SK-N-SH (cell line): ENCODE measurements around the gene TUT1. TPM values are rescaled to one million over a fixed set of nuclear protein-coding genes. Genes with fewer than 3 reads are reported as not detected.

ENCODE experiments used
- CTCF ChIA-PET: fragments of 300-600, 350-600 bp; formaldehyde crosslinking; extraction: SDS; loops from one replicate; lab custom pipeline; 2021; lab: Yijun Ruan, JAX
- POLR2A ChIA-PET: fragments of 350-600 bp; sonication (Branson Sonifier 250); formaldehyde crosslinking; extraction: SDS; loops from one replicate; lab custom pipeline; 2020; ENCODE audit warnings: antibody characterized with exemption, inconsistent platforms; lab: Yijun Ruan, JAX
- DNase-seq: peaks from one replicate; pipeline ENCODE4 v3.0.0; 2012
- H2AFZ ChIP-seq: fragments of 200-600 bp; sonication (generic); 2 replicates; pipeline ENCODE4 v1.8.1; 2016; ENCODE audit warnings: antibody characterized with exemption, mild to moderate bottlenecking, low read depth
- H3F3A ChIP-seq: fragments of 200-600 bp; sonication (generic); replicated peaks from 2 replicates; pipeline ENCODE3; 2016; ENCODE audit warnings: antibody characterized with exemption, mild to moderate bottlenecking; ENCODE audit not compliant: insufficient read depth
- H3K27ac ChIP-seq, 2 experiments: fragments of 200-500 bp in 1 of 2; fragments of 200-600 bp in 1 of 2; sonication (Bioruptor generic) in 1 of 2; sonication (generic), shearing (Covaris generic) in 1 of 2; 2 replicates each; pipeline versions ENCODE4 v1.5.1 to v1.6.1; 2014 to 2016; ENCODE audit warnings: low read depth in 2 of 2, inconsistent platforms in 1 of 2, low read length in 1 of 2, mild to moderate bottlenecking in 1 of 2, mixed read lengths in 1 of 2
- H3K27me3 ChIP-seq: fragments of 200-600 bp; sonication (generic), shearing (Covaris generic); 2 replicates; pipeline ENCODE4 v1.6.1; 2016; ENCODE audit warnings: mixed run types; ENCODE audit not compliant: insufficient read depth
- H3K36me3 ChIP-seq, 2 experiments: fragments of 200-500 bp in 1 of 2; fragments of 200-600 bp in 1 of 2; sonication (Bioruptor generic) in 1 of 2; sonication (generic) in 1 of 2; replicated peaks in 1 of 2; 2 replicates each; pipeline versions ENCODE3 to v1.5.1; 2014 to 2016; ENCODE audit warnings: low read length in 1 of 2, mild to moderate bottlenecking in 1 of 2; ENCODE audit not compliant: insufficient read depth in 2 of 2, control insufficient read depth in 1 of 2
- H3K4me1 ChIP-seq, 2 experiments: fragments of 200-500 bp in 1 of 2; fragments of 200-600 bp in 1 of 2; sonication (Bioruptor generic) in 1 of 2; sonication (generic), shearing (Covaris generic) in 1 of 2; 2 replicates each; pipeline versions ENCODE4 v1.5.1 to v1.6.1; 2014 to 2016; ENCODE audit warnings: low read depth in 1 of 2, low read length in 1 of 2, mixed run types in 1 of 2; ENCODE audit not compliant: insufficient read depth in 2 of 2, control insufficient read depth in 1 of 2
- H3K4me2 ChIP-seq: fragments of 200-600 bp; sonication (generic), shearing (Covaris generic); 2 replicates; pipeline ENCODE4 v1.6.1; 2017; ENCODE audit warnings: mixed run types
- H3K4me3 ChIP-seq, 2 experiments: fragments of 200-500 bp in 1 of 2; fragments of 200-600 bp in 1 of 2; sonication (Bioruptor generic) in 1 of 2; sonication (generic), shearing (Covaris generic) in 1 of 2; 2 replicates each; pipeline versions ENCODE4 v1.5.1 to v1.8.1; 2014 to 2016; ENCODE audit warnings: low read depth in 2 of 2, inconsistent platforms in 1 of 2, low read length in 1 of 2, mild to moderate bottlenecking in 1 of 2, mixed read lengths in 1 of 2, moderate library complexity in 1 of 2
- H3K79me2 ChIP-seq: fragments of 200-600 bp; sonication (generic); 2 replicates; pipeline ENCODE4 v1.8.1; 2017; ENCODE audit warnings: mild to moderate bottlenecking; ENCODE audit not compliant: insufficient read depth
- H3K9ac ChIP-seq: fragments of 200-600 bp; sonication (generic); 2 replicates; pipeline ENCODE4 v1.6.1; 2017; ENCODE audit warnings: mixed run types
- H3K9me2 ChIP-seq: fragments of 200-600 bp; sonication (generic); 2 replicates; pipeline ENCODE4 v1.6.1; 2017; ENCODE audit warnings: mixed run types
- H3K9me3 ChIP-seq: fragments of 200-600 bp; sonication (generic); 2 replicates; pipeline ENCODE4 v1.6.1; 2017; ENCODE audit warnings: mixed run types, mild to moderate bottlenecking, moderate library complexity
- H4K20me1 ChIP-seq: fragments of 200-600 bp; sonication (generic); 2 replicates; pipeline ENCODE4 v1.6.1; 2017; ENCODE audit warnings: mild to moderate bottlenecking, mixed run types; ENCODE audit not compliant: insufficient read depth
- EZH2phosphoT487 ChIP-seq: fragments of 200-600 bp; sonication (generic); IDR thresholded peaks from 2 replicates; pipeline ENCODE4 v1.6.1; 2017; ENCODE audit warnings: low read depth, mixed run types, mild to moderate bottlenecking, antibody characterized with exemption, moderate library complexity, borderline replicate concordance
- FOXJ3 ChIP-seq: sonication (generic); formaldehyde crosslinking; IDR thresholded peaks from 2 replicates; pipeline ENCODE4 v1.5.1; 2020; ENCODE audit warnings: mild to moderate bottlenecking, missing genetic modification reagents
- FOXM1 ChIP-seq: IDR thresholded peaks from 2 replicates; pipeline ENCODE4 v1.4.0; 2012; ENCODE audit warnings: low read depth, mild to moderate bottlenecking
- GABPA ChIP-seq: IDR thresholded peaks from 2 replicates; pipeline ENCODE4 v1.4.0; 2012; ENCODE audit warnings: low read depth, mild to moderate bottlenecking
- JUND ChIP-seq: IDR thresholded peaks from 2 replicates; pipeline ENCODE4 v1.4.0; 2012
- POLR2AphosphoS5 ChIP-seq: IDR thresholded peaks from 2 replicates; pipeline ENCODE4 v1.6.1; 2012; ENCODE audit warnings: low read depth, low read length
- RCOR1 ChIP-seq: fragments of 150-350 bp; IDR thresholded peaks from 2 replicates; pipeline ENCODE4 v1.6.1; 2017; ENCODE audit warnings: antibody characterized with exemption, low read length
- RFX5 ChIP-seq: IDR thresholded peaks from 2 replicates; pipeline ENCODE4 v1.6.1; 2012; ENCODE audit warnings: mild to moderate bottlenecking, improper control_type of control experiment, low read length
- RXRA ChIP-seq: IDR thresholded peaks from 2 replicates; pipeline ENCODE4 v1.4.0; 2012; ENCODE audit warnings: low read depth, mild to moderate bottlenecking, borderline replicate concordance
- SIN3A ChIP-seq: IDR thresholded peaks from 2 replicates; pipeline ENCODE4 v1.6.1; 2012; ENCODE audit warnings: low read depth, mild to moderate bottlenecking, low read length, moderate library complexity, borderline replicate concordance
- SMC3 ChIP-seq: IDR thresholded peaks from 2 replicates; pipeline ENCODE4 v1.6.1; 2012; ENCODE audit warnings: low read depth, low read length, improper control_type of control experiment
- TAF1 ChIP-seq: IDR thresholded peaks from 2 replicates; pipeline ENCODE4 v1.6.1; 2012; ENCODE audit warnings: low read depth, mild to moderate bottlenecking, low read length, moderate library complexity, borderline replicate concordance
- WGBS: methylation state at CpG from one replicate; pipeline ENCODE4 v1.1.6; 2017; ENCODE audit warnings: low lambda C conversion rate; 5-methylcytosine and 5-hydroxymethylcytosine counted together
- polyA plus RNA-seq, 3 experiments: library from polyadenylated mRNA; depleted of rRNA; stranded (reverse); fragments of >200 nt; gene quantifications; 2 replicates each; pipeline ENCODE4 v1.2.3, GENCODE V29; 2012
- TF ChIP-seq, protein P1 (sequence below): IDR thresholded peaks from 2 replicates; pipeline ENCODE4 v1.4.0; 2012; ENCODE audit warnings: low read depth
- TF ChIP-seq, protein P2 (sequence below): IDR thresholded peaks from 2 replicates; pipeline ENCODE4 v1.4.0; 2012; ENCODE audit warnings: low read depth, borderline replicate concordance
- TF ChIP-seq, protein P3 (sequence below): IDR thresholded peaks from 2 replicates; pipeline ENCODE4 v1.4.0; 2012; ENCODE audit warnings: low read depth, borderline replicate concordance
- TF ChIP-seq, protein P4 (sequence below): fragments of 200-600 bp; sonication (generic); IDR thresholded peaks from 2 replicates; pipeline ENCODE4 v1.6.1; 2017; ENCODE audit warnings: antibody characterized with exemption, mild to moderate bottlenecking, moderate library complexity

TUT1 gene
- polyA plus RNA-seq, 1 of the 3 experiments (the other 2 are of a cell fraction) = 27.3 TPM

DNA sequence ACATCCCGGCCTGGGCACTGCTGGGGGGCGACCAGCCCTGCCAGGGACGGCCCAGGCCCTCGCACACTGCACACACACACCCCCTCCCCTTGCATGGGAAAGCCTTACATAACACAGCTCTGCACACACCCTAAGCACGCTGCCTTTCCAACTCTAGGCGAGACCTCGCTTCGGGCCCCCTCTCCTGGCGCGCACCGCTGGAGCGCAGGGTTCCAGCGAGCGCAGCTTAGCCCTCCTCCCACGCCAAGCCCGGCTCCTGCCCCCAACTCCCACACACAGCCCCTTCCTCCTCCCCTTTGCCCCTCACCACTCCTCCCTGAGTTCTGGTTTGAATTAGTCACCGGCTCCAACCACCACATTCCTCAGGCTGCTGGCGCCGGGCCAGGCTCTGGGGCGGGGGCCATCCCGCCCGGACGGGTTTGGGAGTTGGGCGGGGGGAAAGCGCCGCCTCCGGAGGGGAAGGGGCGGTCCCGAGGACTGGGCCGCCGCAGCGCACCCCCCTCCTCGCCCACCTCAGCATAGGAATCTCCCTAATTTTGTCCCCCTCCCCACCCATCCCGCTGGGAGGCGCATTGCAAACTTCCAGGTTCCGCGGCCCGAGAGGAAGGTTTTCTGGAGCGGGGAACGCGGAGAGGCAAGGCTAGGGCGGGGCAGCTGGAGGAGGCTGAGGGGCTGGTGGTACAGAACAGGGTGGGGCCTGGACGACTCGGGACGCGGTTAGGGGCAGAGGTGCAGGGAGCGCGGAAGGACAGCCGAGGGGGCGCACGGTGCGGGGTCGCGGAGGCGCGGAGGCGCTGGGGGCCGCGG is 45.7 kb downstream of the TUT1 start (continued):
- TF ChIP-seq, protein P1, sequence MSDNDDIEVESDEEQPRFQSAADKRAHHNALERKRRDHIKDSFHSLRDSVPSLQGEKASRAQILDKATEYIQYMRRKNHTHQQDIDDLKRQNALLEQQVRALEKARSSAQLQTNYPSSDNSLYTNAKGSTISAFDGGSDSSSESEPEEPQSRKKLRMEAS = peak; percentile 67
- TF ChIP-seq, protein P2, sequence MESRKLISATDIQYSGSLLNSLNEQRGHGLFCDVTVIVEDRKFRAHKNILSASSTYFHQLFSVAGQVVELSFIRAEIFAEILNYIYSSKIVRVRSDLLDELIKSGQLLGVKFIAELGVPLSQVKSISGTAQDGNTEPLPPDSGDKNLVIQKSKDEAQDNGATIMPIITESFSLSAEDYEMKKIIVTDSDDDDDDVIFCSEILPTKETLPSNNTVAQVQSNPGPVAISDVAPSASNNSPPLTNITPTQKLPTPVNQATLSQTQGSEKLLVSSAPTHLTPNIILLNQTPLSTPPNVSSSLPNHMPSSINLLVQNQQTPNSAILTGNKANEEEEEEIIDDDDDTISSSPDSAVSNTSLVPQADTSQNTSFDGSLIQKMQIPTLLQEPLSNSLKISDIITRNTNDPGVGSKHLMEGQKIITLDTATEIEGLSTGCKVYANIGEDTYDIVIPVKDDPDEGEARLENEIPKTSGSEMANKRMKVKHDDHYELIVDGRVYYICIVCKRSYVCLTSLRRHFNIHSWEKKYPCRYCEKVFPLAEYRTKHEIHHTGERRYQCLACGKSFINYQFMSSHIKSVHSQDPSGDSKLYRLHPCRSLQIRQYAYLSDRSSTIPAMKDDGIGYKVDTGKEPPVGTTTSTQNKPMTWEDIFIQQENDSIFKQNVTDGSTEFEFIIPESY = 0 out of 2 replicates have a peak, but pooled peaks have one; percentile 54
- TF ChIP-seq RFX5 (0 out of 2 replicates have a peak, but pooled peaks have one; percentile 35), SIN3A (peak; percentile 70; the same call in 1 of the 2 replicates), JUND (peak; percentile 80), FOXM1 (peak; percentile 56; the same call in 1 of the 2 replicates)

DNA sequence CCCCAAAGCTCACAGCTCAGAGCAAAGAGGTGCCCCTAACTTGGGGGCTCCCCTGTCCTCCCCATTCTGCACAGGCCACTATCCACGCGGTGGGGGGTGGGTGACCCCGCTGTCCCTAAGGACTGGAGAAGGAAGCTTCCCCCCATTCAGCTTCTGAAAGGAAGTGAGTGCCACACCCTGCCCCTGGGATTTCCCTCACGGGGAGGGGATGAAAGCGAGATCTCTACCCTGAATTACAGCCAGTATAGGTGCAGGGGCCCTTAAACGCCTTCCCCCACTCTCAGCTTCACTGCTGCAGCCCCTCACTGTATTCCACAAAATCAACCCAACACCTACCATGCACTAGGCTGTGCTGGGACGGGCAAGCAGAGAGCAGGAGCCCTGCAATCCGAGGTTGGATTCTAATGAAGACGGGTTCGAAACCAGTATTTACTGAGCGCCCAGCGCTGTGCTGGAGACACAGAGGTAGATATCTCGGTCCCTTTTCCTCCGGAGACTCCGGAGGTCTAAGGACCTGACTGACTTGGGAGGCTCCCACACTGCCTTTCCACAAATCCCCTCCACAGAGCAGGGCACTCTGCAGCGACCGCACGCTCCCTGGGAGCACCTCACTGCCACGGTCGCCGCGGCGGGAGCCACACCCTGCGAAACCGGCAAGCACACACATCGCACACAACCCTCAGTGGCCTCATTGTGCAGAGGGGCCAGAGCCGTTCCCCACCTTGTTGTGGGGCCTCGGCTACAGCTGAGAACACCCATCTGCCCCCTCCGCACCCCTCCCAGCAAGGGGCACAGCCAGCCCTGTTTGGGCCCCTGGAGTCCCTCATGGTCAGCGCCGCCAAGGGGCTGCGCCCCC is 46.5 kb downstream of the TUT1 start:
- WGBS = 45% methylated on average over 14 of the region's 32 CpGs
- no peaks in the 10 kb centered on the region for H3K9me3 ChIP-seq
- H3K79me2 ChIP-seq = peaks cover 81% of the 10 kb centered on the region
- H3K27me3 ChIP-seq = no peaks in the 10 kb centered on the region
- peak overlapping the region; percentile 99 for H3K9ac ChIP-seq
- no peak overlapping the region for H2AFZ ChIP-seq
- ChIA-PET POLR2A (interaction anchor here (1.2 to 1.8 kb wide), 3 partner anchors 13 to 144 kb away, joined by 5 to 6 read pairs (median 5); partner anchors contain the start of gene TUT1), CTCF (interaction anchor here (1.0 to 10.9 kb wide), 10 partner anchors 11 to 207 kb away, joined by 3 to 195 read pairs (median 8); no protein-coding TSS in a partner anchor)
- H3K27ac ChIP-seq = peak overlapping the region; percentile 59 to 82
- no peak for TF ChIP-seq POLR2AphosphoS5
- no peak for TF ChIP-seq FOXJ3 (CRISPR knock-in tag)
- TF ChIP-seq RCOR1 = no peak
- no peak for TF ChIP-seq EZH2phosphoT487
- TF ChIP-seq, protein P3, sequence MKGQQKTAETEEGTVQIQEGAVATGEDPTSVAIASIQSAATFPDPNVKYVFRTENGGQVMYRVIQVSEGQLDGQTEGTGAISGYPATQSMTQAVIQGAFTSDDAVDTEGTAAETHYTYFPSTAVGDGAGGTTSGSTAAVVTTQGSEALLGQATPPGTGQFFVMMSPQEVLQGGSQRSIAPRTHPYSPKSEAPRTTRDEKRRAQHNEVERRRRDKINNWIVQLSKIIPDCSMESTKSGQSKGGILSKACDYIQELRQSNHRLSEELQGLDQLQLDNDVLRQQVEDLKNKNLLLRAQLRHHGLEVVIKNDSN = no peak
- TF ChIP-seq GABPA = no peak; the same call in 1 of the 2 replicates
- TF ChIP-seq, protein P4, sequence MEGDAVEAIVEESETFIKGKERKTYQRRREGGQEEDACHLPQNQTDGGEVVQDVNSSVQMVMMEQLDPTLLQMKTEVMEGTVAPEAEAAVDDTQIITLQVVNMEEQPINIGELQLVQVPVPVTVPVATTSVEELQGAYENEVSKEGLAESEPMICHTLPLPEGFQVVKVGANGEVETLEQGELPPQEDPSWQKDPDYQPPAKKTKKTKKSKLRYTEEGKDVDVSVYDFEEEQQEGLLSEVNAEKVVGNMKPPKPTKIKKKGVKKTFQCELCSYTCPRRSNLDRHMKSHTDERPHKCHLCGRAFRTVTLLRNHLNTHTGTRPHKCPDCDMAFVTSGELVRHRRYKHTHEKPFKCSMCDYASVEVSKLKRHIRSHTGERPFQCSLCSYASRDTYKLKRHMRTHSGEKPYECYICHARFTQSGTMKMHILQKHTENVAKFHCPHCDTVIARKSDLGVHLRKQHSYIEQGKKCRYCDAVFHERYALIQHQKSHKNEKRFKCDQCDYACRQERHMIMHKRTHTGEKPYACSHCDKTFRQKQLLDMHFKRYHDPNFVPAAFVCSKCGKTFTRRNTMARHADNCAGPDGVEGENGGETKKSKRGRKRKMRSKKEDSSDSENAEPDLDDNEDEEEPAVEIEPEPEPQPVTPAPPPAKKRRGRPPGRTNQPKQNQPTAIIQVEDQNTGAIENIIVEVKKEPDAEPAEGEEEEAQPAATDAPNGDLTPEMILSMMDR = no peak
- no peak for TF ChIP-seq SMC3
- TF ChIP-seq TAF1 = no peak
- no peak for TF ChIP-seq RXRA
- H3K36me3 ChIP-seq = peaks cover 0 to 9% of the 10 kb centered on the region in 2 experiments
- peak overlapping the region; percentile 98 for H3K4me2 ChIP-seq
- DNase-seq = no peak
- H3K9me2 ChIP-seq = no peaks in the 10 kb centered on the region
- peaks cover 27% of the 10 kb centered on the region for H3F3A ChIP-seq
- H3K4me3 ChIP-seq = peak overlapping the region; percentile 75 to 98
- peaks cover 57% of the 10 kb centered on the region for H4K20me1 ChIP-seq
- H3K4me1 ChIP-seq = peaks cover 34 to 54% of the 10 kb centered on the region in 2 experiments
